PC-9 (cell line): ENCODE data around the gene PROS1.

Experiments
- CTCF ChIP-seq: fragments of 200-600 bp; sonication (generic); conservative IDR thresholded peaks from 2 replicates; pipeline ENCODE4 v1.6.1; 2017; ENCODE audit warnings: mixed run types, antibody characterized with exemption, mild to moderate bottlenecking, moderate library complexity
- EZH2 ChIP-seq: fragments of 200-600 bp; sonication (generic); IDR thresholded peaks from 2 replicates; pipeline ENCODE4 v1.8.0; 2017; ENCODE audit warnings: antibody characterized with exemption, low read depth

GRCh38 chr3:94004301-94004910 is 30.7 kb upstream of the PROS1 start:
- TF ChIP-seq EZH2 (no peak), CTCF (peak; percentile 96)
